Parathyroid adenoma (tissue), 2 donors: ENCODE results near the gene LPAR1.

Experiments used
- H2AFZ ChIP-seq: fragments of 300-600 bp; sonication (generic); one replicate; pipeline ENCODE4 v1.7.0; 2017; ENCODE audit warnings: antibody characterized with exemption, mild to moderate bottlenecking
- H3K27ac ChIP-seq: fragments of 300-600 bp; sonication (generic); one replicate; pipeline ENCODE4 v1.7.0; 2017
- H3K27me3 ChIP-seq: fragments of 300-600 bp; sonication (generic); one replicate; pipeline ENCODE4 v1.7.0; 2017; ENCODE audit warnings: low read length; ENCODE audit not compliant: control insufficient read depth, insufficient read depth
- H3K36me3 ChIP-seq: fragments of 300-600 bp; sonication (generic); one replicate; pipeline ENCODE4 v1.7.0; 2017; ENCODE audit warnings: low read length; ENCODE audit not compliant: control insufficient read depth, insufficient read depth
- H3K4me1 ChIP-seq: fragments of 300-600 bp; sonication (generic); one replicate; pipeline ENCODE4 v1.7.0; 2017; ENCODE audit warnings: control low read depth
- H3K4me2 ChIP-seq: fragments of 300-600 bp; sonication (generic); one replicate; pipeline ENCODE4 v1.7.0; 2017; ENCODE audit warnings: low read length
- H3K4me3 ChIP-seq: fragments of 300-600 bp; sonication (generic); one replicate; pipeline ENCODE4 v1.7.0; 2017; ENCODE audit warnings: low read depth, low read length
- H3K79me2 ChIP-seq: fragments of 300-600 bp; sonication (generic); one replicate; pipeline ENCODE4 v1.7.0; 2017; ENCODE audit warnings: control low read depth
- H3K9ac ChIP-seq: fragments of 300-600 bp; sonication (generic); one replicate; pipeline ENCODE4 v1.7.0; 2017; ENCODE audit warnings: mild to moderate bottlenecking
- H3K9me3 ChIP-seq: fragments of 300-600 bp; sonication (generic); one replicate; pipeline ENCODE4 v1.7.0; 2017; ENCODE audit warnings: low read length; ENCODE audit not compliant: control insufficient read depth
- TF ChIP-seq, protein P1 (sequence below): fragments of 300-600 bp; sonication (generic); IDR thresholded peaks from one replicate; pipeline ENCODE4 v1.7.0; 2017; ENCODE audit warnings: antibody characterized with exemption, mild to moderate bottlenecking
- donor health status: primary hyperparathyroidism.

The LPAR1 gene

DNA sequence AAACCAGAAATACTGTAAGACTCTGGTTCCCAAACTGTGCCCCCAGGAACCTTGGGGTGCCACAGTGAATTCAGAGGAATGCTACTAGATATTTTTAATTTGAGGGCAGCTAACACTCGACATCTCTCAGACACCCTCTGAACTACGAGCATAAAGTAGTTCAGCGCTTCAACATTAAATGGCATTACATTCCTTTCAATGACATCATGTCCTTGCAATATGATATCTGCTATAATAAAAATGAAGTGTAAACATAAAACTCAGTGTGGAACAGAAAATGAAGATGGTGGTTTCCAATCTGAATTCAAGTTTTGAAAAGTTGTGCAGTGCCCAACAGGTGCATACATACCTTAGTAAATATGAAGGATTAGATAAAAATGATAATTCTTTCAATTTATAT, 116.1 kb downstream of the LPAR1 start:
- Histone ChIP-seq H3K9me3 (no peaks in the 10 kb centered on the region), H3K4me2 (no peak overlapping the region), H3K27ac (no peak overlapping the region), H3K4me3 (no peak overlapping the region), H3K4me1 (no peaks in the 10 kb centered on the region), H3K79me2 (no peaks in the 10 kb centered on the region), H3K27me3 (no peaks in the 10 kb centered on the region), H3K36me3 (no peaks in the 10 kb centered on the region), H2AFZ (no peak overlapping the region), H3K9ac (no peak overlapping the region)
- TF ChIP-seq, protein P1, sequence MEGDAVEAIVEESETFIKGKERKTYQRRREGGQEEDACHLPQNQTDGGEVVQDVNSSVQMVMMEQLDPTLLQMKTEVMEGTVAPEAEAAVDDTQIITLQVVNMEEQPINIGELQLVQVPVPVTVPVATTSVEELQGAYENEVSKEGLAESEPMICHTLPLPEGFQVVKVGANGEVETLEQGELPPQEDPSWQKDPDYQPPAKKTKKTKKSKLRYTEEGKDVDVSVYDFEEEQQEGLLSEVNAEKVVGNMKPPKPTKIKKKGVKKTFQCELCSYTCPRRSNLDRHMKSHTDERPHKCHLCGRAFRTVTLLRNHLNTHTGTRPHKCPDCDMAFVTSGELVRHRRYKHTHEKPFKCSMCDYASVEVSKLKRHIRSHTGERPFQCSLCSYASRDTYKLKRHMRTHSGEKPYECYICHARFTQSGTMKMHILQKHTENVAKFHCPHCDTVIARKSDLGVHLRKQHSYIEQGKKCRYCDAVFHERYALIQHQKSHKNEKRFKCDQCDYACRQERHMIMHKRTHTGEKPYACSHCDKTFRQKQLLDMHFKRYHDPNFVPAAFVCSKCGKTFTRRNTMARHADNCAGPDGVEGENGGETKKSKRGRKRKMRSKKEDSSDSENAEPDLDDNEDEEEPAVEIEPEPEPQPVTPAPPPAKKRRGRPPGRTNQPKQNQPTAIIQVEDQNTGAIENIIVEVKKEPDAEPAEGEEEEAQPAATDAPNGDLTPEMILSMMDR: no peak

DNA sequence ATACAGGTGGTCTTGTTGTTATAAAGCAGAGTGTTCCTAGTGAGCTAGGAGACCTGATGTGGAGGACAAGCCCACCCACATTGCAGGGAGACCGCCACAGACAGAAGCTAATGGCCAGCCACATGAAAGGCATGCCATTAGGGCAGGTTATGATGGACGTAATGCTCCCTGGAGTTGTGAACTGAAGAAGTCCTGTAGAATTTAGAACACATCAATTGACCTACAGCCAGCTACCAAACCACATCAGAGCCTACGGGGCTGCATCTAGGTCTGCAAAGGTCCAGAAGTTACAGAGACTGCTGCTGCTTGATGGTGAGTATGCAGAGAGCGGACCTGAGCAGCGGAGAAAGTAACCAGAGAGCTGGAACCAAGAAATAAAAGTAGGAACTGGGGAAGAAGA, 116.6 kb downstream of the LPAR1 start:
- H3K36me3 ChIP-seq: no peaks in the 10 kb centered on the region
- no peak overlapping the region for H3K27ac ChIP-seq
- H3K79me2 ChIP-seq: no peaks in the 10 kb centered on the region
- H3K4me2 ChIP-seq: no peak overlapping the region
- H3K9me3 ChIP-seq: no peaks in the 10 kb centered on the region
- H3K9ac ChIP-seq: no peak overlapping the region
- no peak overlapping the region for H3K4me3 ChIP-seq
- H2AFZ ChIP-seq: no peak overlapping the region
- no peaks in the 10 kb centered on the region for H3K4me1 ChIP-seq
- no peaks in the 10 kb centered on the region for H3K27me3 ChIP-seq
- TF ChIP-seq, protein P1: no peak

DNA sequence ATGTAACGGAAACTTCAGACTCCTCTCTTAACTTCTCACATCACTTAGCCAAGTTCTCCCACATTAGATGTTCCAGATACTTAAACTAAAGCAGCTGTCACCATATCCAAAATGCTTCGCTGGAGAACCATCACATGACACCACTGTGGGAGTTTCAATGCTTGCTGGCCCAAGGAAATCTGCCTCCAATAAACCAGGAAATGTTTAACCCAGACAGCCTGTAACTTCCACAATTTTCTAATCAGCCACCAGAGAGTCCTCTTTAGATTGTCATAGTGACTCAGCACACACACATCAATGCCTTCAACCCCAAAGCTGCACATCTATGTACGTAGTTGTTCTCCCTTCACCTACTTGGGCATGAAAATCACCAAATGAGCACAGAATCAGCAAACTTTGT, 118.7 kb downstream of the LPAR1 start:
- H3K79me2 ChIP-seq: no peaks in the 10 kb centered on the region
- no peaks in the 10 kb centered on the region for H3K36me3 ChIP-seq
- no peaks in the 10 kb centered on the region for H3K27me3 ChIP-seq
- H3K4me3 ChIP-seq: no peak overlapping the region
- H3K9ac ChIP-seq: no peak overlapping the region
- no peak overlapping the region for H3K4me2 ChIP-seq
- no peaks in the 10 kb centered on the region for H3K9me3 ChIP-seq
- no peak overlapping the region for H3K27ac ChIP-seq
- TF ChIP-seq, protein P1: no peak
- H3K4me1 ChIP-seq: no peaks in the 10 kb centered on the region
- H2AFZ ChIP-seq: no peak overlapping the region

GRCh38 chr9:110919050-110919435, 119.2 kb downstream of the LPAR1 start:
- no peaks in the 10 kb centered on the region for H3K4me1 ChIP-seq
- no peak overlapping the region for H3K27ac ChIP-seq

More at GRCh38 chr9:110919050-110919435, 119.2 kb downstream of the LPAR1 start:
- H3K4me3 ChIP-seq: no peak overlapping the region
- TF ChIP-seq, protein P1: no peak
- no peak overlapping the region for H2AFZ ChIP-seq
- no peaks in the 10 kb centered on the region for H3K36me3 ChIP-seq
- H3K27me3 ChIP-seq: no peaks in the 10 kb centered on the region
- no peak overlapping the region for H3K4me2 ChIP-seq
- no peak overlapping the region for H3K9ac ChIP-seq
- no peaks in the 10 kb centered on the region for H3K9me3 ChIP-seq
- no peaks in the 10 kb centered on the region for H3K79me2 ChIP-seq
